Activated CD4-positive, alpha-beta T cell treated with anti-CD3 and anti-CD28 coated beads for 36 hours (primary cell): ENCODE measurements around the gene AAR2. TPM values are rescaled to one million over a fixed set of nuclear protein-coding genes. Genes with fewer than 3 reads are reported as not detected.

ENCODE experiments used
- ATAC-seq: fragments of 200-7000 bp; cut with Tn5 transposase; one replicate; pipeline ENCODE4 v1.10.0; 2021; ENCODE audit warnings: mild to moderate bottlenecking, moderate library complexity
- CTCF ChIA-PET: fragments of 350-600 bp; sonication (Branson Sonifier 250); formaldehyde crosslinking; loops from one replicate; lab custom pipeline; 2021; ENCODE audit warnings: antibody characterized with exemption; lab: Charles Lee
- POLR2A ChIA-PET: fragments of 350-600 bp; sonication (Branson Sonifier 250); formaldehyde crosslinking; loops from one replicate; lab custom pipeline; 2021; ENCODE audit warnings: antibody characterized with exemption, inconsistent platforms; lab: Charles Lee
- DNase-seq: peaks from one replicate; pipeline ENCODE4 v3.0.0-alpha.2; 2020
- H3K27ac Mint-ChIP-seq: one replicate; pipeline ENCODE4 v1.8.0; 2021; ENCODE audit warnings: mixed read lengths
- H3K27me3 Mint-ChIP-seq: one replicate; pipeline ENCODE4 v1.8.0; 2021; ENCODE audit warnings: mixed read lengths
- H3K36me3 Mint-ChIP-seq: one replicate; pipeline ENCODE4 v1.8.0; 2021; ENCODE audit warnings: low read depth, mixed read lengths
- H3K4me1 Mint-ChIP-seq: one replicate; pipeline ENCODE4 v1.8.0; 2021; ENCODE audit warnings: mixed read lengths
- H3K4me3 Mint-ChIP-seq: one replicate; pipeline ENCODE4 v1.8.0; 2021; ENCODE audit warnings: mild to moderate bottlenecking, moderate library complexity, mixed read lengths
- H3K9me3 Mint-ChIP-seq: one replicate; pipeline ENCODE4 v1.8.0; 2021; ENCODE audit warnings: low read depth, mixed read lengths
- intact Hi-C, 2 experiments: fragments of 100-400 bp; cut with DNase I in 1 of 2; cut with micrococcal nuclease in 1 of 2; formaldehyde crosslinking; loops; one replicate each; pipeline versions ENCODE4 v1.14.2 to v1.15.1; 2022 to 2024; cut with DNase I, micrococcal nuclease
- total RNA-seq, 2 experiments: library from RNA; stranded (reverse); gene quantifications; one replicate each; pipeline ENCODE4 v1.2.3, GENCODE V29; 2021

Gene AAR2
- total RNA-seq, 2 experiments from 2014 or later: 18.7 to 20.7 TPM

GRCh38 chr20:36304786-36305495, 68.7 kb downstream of the AAR2 start:
- no peak for ATAC-seq
- intact Hi-C loops: no loop called here
- no peak for DNase-seq
- H3K4me3 Mint-ChIP-seq: no peak overlapping the region
- H3K27ac Mint-ChIP-seq: no peak overlapping the region
- peaks cover 2% of the 10 kb centered on the region for H3K4me1 Mint-ChIP-seq
- peaks cover 59% of the 10 kb centered on the region for H3K27me3 Mint-ChIP-seq
- no peaks in the 10 kb centered on the region for H3K9me3 Mint-ChIP-seq
- H3K36me3 Mint-ChIP-seq: no peaks in the 10 kb centered on the region
- ChIA-PET POLR2A (no interaction called here), CTCF (no interaction called here)

GRCh38 chr20:36305602-36306551, 69.6 kb downstream of the AAR2 start, which contains the start of gene DLGAP4:
DLGAP4 (plus strand) TSS chr20:36306339; CDS start chr20:36431718, 125,379 bp downstream.
- Mint-ChIP-seq H3K27me3 (peaks cover 60% of the 10 kb centered on the region), H3K36me3 (no peaks in the 10 kb centered on the region), H3K9me3 (no peaks in the 10 kb centered on the region), H3K4me3 (peak within 1 kb of the TSS; percentile 44), H3K4me1 (peaks cover 2% of the 10 kb centered on the region), H3K27ac (no peak within 1 kb of the TSS)
- ChIA-PET CTCF (no interaction called here), POLR2A (no interaction called here)
- ATAC-seq: peak; percentile 42
- intact Hi-C loops: no loop called here
- DNase-seq: peak; percentile 33

Other genes starting within 250 kb of the AAR2 start
- gene EPB41L1, start 81.7 kb upstream of the AAR2 start, total RNA-seq: 1 to 10 TPM in 1 of 2 experiments, under 1 TPM in 1; 0.67 to 1.5 TPM
- gene DLGAP4, start 69.9 kb downstream of the AAR2 start, total RNA-seq: 10 to 100 TPM; 19.0 to 21.8 TPM